Mesendoderm (in vitro differentiated cells): Measurements from ENCODE around the gene PPP1R3E.

Source experiments
- DNase-seq: peaks from one replicate; pipeline ENCODE4 v3.0.0; 2013
- H2AK5ac ChIP-seq: 2 replicates; pipeline ENCODE4 v1.6.1; 2013; ENCODE audit warnings: low read length, inconsistent platforms
- H2BK120ac ChIP-seq: 2 replicates; pipeline ENCODE4 v1.6.1; 2013; ENCODE audit warnings: low read depth, mild to moderate bottlenecking, low read length, moderate library complexity, mixed read lengths
- H2BK15ac ChIP-seq: replicated peaks from 2 replicates; pipeline ENCODE4 v1.6.1; 2013; ENCODE audit warnings: low read depth, mild to moderate bottlenecking, moderate library complexity
- H2BK5ac ChIP-seq: 2 replicates; pipeline ENCODE4 v1.6.1; 2013; ENCODE audit warnings: low read length, inconsistent platforms
- H3K18ac ChIP-seq: 2 replicates; pipeline ENCODE4 v1.6.1; 2013; ENCODE audit warnings: mild to moderate bottlenecking, low read length, mixed read lengths
- H3K23ac ChIP-seq: one replicate; pipeline ENCODE4 v1.6.1; 2013; ENCODE audit warnings: low read length
- H3K27ac ChIP-seq: 2 replicates; pipeline ENCODE4 v1.5.1; 2013; ENCODE audit warnings: low read depth, mild to moderate bottlenecking, inconsistent platforms, low read length, moderate library complexity
- H3K27me3 ChIP-seq: 2 replicates; pipeline ENCODE4 v1.6.1; 2013; ENCODE audit warnings: low read length, control low read depth, mild to moderate bottlenecking, inconsistent platforms; ENCODE audit not compliant: insufficient read depth, poor library complexity
- H3K36me3 ChIP-seq: 2 replicates; pipeline ENCODE4 v1.6.1; 2013; ENCODE audit warnings: low read length, inconsistent platforms; ENCODE audit not compliant: control insufficient read depth, insufficient read depth
- H3K4ac ChIP-seq: one replicate; pipeline ENCODE4 v1.6.1; 2013; ENCODE audit warnings: low read depth, mild to moderate bottlenecking, low read length, moderate library complexity
- H3K4me1 ChIP-seq: 2 replicates; pipeline ENCODE4 v1.6.1; 2013; ENCODE audit warnings: low read depth, low read length, inconsistent platforms; ENCODE audit not compliant: control insufficient read depth
- H3K4me2 ChIP-seq: 2 replicates; pipeline ENCODE4 v1.6.1; 2013; ENCODE audit warnings: low read length
- H3K4me3 ChIP-seq: 2 replicates; pipeline ENCODE4 v1.5.1; 2013; ENCODE audit warnings: mild to moderate bottlenecking, low read length
- H3K56ac ChIP-seq: one replicate; pipeline ENCODE4 v1.6.1; 2013; ENCODE audit warnings: low read length
- H3K79me1 ChIP-seq: 2 replicates; pipeline ENCODE4 v1.6.1; 2013; ENCODE audit warnings: low read length, inconsistent platforms
- H3K79me2 ChIP-seq: 2 replicates; pipeline ENCODE4 v1.6.1; 2013; ENCODE audit warnings: mild to moderate bottlenecking, low read length; ENCODE audit not compliant: control insufficient read depth, insufficient read depth
- H3K9ac ChIP-seq: 2 replicates; pipeline ENCODE4 v1.6.1; 2013; ENCODE audit warnings: low read length, inconsistent platforms
- H4K5ac ChIP-seq: one replicate; pipeline ENCODE4 v1.6.1; 2013; ENCODE audit warnings: low read length
- H4K8ac ChIP-seq: one replicate; pipeline ENCODE4 v1.6.1; 2013; ENCODE audit warnings: low read depth, mild to moderate bottlenecking, control low read depth, low read length, moderate library complexity
- WGBS: extraction: QIAGEN DNeasy Blood & Tissue Kit; methylation state at CpG from one replicate; pipeline ENCODE4 v1.1.7; 2013; ENCODE audit warnings: low lambda C conversion rate, missing lambda C conversion rate; ENCODE audit not compliant: insufficient coverage; ENCODE audit errors: extremely low coverage; 5-methylcytosine and 5-hydroxymethylcytosine counted together

The PPP1R3E gene

GRCh38 chr14:23324455-23324846 is 21.8 kb upstream of the PPP1R3E start:
- Histone ChIP-seq H4K5ac (no peak overlapping the region), H4K8ac (no peak overlapping the region), H3K18ac (no peak overlapping the region), H2AK5ac (no peak overlapping the region), H3K4ac (no peak overlapping the region), H3K36me3 (peaks cover 3% of the 10 kb centered on the region), H3K27me3 (no peaks in the 10 kb centered on the region), H3K79me1 (peaks cover 7% of the 10 kb centered on the region), H2BK120ac (no peak overlapping the region), H3K4me2 (no peak overlapping the region), H3K27ac (no peak overlapping the region), H3K23ac (no peak overlapping the region), H3K9ac (no peak overlapping the region), H3K4me1 (peaks cover 5% of the 10 kb centered on the region), H3K56ac (no peak overlapping the region), H2BK5ac (no peak overlapping the region), H2BK15ac (no peak overlapping the region), H3K79me2 (peaks cover 18% of the 10 kb centered on the region), H3K4me3 (no peak overlapping the region)
- no peak for DNase-seq
- WGBS = no CpG with 5 or more reads among the region's 2 CpGs

GRCh38 chr14:23323838-23324454 is 21.3 kb upstream of the PPP1R3E start:
- Histone ChIP-seq H4K5ac (no peak overlapping the region), H2BK15ac (no peak overlapping the region), H3K27ac (no peak overlapping the region), H3K9ac (no peak overlapping the region), H3K56ac (no peak overlapping the region), H3K79me2 (peaks cover 18% of the 10 kb centered on the region), H4K8ac (no peak overlapping the region), H3K4me1 (peaks cover 5% of the 10 kb centered on the region), H3K27me3 (no peaks in the 10 kb centered on the region), H3K4me3 (no peak overlapping the region), H3K4ac (no peak overlapping the region), H3K36me3 (peaks cover 3% of the 10 kb centered on the region), H3K79me1 (peaks cover 7% of the 10 kb centered on the region), H3K23ac (no peak overlapping the region), H2AK5ac (no peak overlapping the region), H2BK5ac (no peak overlapping the region), H2BK120ac (no peak overlapping the region), H3K18ac (no peak overlapping the region), H3K4me2 (no peak overlapping the region)
- WGBS = no CpG with 5 or more reads among the region's 18 CpGs
- DNase-seq = no peak

- Histone ChIP-seq H3K79me2 (peaks cover 18% of the 10 kb centered on the region), H3K23ac (no peak overlapping the region), H3K27me3 (no peaks in the 10 kb centered on the region), H3K27ac (no peak overlapping the region), H4K8ac (no peak overlapping the region), H3K36me3 (peaks cover 3% of the 10 kb centered on the region), H3K56ac (peak overlapping the region; percentile 98), H3K4me2 (peak overlapping the region; percentile 91), H4K5ac (no peak overlapping the region), H2AK5ac (no peak overlapping the region), H3K79me1 (peaks cover 7% of the 10 kb centered on the region), H3K18ac (no peak overlapping the region), H2BK120ac (no peak overlapping the region), H3K4ac (no peak overlapping the region), H3K9ac (peak overlapping the region; percentile 100), H3K4me3 (peak overlapping the region; percentile 95), H2BK15ac (no peak overlapping the region), H3K4me1 (peaks cover 5% of the 10 kb centered on the region), H2BK5ac (no peak overlapping the region)
- no CpG with 5 or more reads among the region's 10 CpGs for WGBS
- DNase-seq = no peak
Observed at GRCh38 chr14:23322568-23323517, 20.2 kb upstream of the PPP1R3E start.

- DNase-seq = peak; percentile 58
- Histone ChIP-seq H3K79me1 (peaks cover 7% of the 10 kb centered on the region), H3K4me2 (peak overlapping the region; percentile 91), H3K4ac (peak overlapping the region; percentile 99), H3K27me3 (no peaks in the 10 kb centered on the region), H3K36me3 (peaks cover 3% of the 10 kb centered on the region), H2BK120ac (peak overlapping the region; percentile 86), H3K23ac (peak overlapping the region; percentile 82), H3K27ac (peak overlapping the region; percentile 98), H3K4me1 (peaks cover 5% of the 10 kb centered on the region), H2BK5ac (peak overlapping the region; percentile 65), H3K79me2 (peaks cover 18% of the 10 kb centered on the region), H2BK15ac (no peak overlapping the region), H3K18ac (peak overlapping the region; percentile 99), H3K56ac (peak overlapping the region; percentile 98), H2AK5ac (peak overlapping the region; percentile 4), H3K4me3 (peak overlapping the region; percentile 95), H4K8ac (peak overlapping the region; percentile 94), H4K5ac (no peak overlapping the region), H3K9ac (peak overlapping the region; percentile 100)
- WGBS = no CpG with 5 or more reads among the region's 64 CpGs
Observed at GRCh38 chr14:23321572-23322547, 19.2 kb upstream of the PPP1R3E start.
